GM18519 (cell line): ENCODE measurements around the gene CHST13.

ENCODE experiments used
- ATAC-seq: cut with Tn5 transposase; IDR thresholded peaks from one replicate; pipeline ENCODE4 v1.9.1; 2021; ENCODE audit warnings: mild to moderate bottlenecking, moderate library complexity; ENCODE audit not compliant: unreplicated experiment, low FRiP score

CHST13 gene

DNA sequence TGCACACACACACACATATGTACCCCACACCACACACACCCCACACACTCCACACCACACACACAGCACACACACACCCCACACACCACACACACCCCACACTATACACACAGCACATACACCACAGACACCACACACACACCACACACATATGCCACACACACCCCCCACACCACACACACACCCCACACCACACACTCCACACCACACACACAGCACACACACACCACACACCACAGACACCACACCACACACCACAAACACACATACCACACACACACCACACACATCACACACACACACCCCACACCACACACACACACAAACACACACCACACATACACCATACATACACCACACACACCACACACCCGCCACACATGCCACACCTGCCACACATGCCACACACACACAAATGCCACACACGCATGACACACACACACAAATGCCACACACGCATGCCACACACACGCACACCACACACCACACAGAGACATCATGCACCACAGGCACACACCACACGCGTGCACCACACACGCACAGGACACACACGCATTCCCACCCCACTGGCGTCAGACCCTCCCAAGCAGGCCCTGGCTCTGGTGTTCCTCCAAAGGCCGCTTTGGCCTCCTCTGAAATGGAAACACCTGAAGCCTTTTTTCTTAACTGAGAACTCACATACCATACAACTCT is 15.7 kb downstream of the CHST13 start:
- no peak for ATAC-seq

DNA sequence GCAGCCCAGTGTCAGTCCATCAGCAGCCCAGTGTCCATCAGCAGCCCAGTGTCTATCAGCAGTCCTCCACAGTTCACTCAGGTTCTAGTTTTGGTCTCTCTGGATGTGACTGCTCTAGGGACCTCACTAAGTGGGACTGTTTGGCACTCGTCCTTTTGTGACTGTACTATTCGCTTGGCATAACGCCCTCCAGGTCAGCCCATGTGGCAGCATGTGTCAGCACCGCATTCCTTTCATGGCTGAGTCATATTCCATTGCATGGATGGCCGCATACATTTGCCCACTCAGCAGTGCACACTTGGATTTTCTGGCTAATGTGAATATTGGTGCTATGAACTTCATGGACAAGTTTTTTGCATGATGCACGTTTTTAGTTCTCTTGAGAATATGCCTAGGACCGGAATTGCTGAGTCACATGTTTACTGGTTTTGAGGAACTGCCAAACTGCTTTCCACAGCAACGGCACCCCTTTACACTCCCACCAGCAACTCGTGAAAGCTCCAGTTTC is 16.4 kb downstream of the CHST13 start:
- ATAC-seq = no peak

DNA sequence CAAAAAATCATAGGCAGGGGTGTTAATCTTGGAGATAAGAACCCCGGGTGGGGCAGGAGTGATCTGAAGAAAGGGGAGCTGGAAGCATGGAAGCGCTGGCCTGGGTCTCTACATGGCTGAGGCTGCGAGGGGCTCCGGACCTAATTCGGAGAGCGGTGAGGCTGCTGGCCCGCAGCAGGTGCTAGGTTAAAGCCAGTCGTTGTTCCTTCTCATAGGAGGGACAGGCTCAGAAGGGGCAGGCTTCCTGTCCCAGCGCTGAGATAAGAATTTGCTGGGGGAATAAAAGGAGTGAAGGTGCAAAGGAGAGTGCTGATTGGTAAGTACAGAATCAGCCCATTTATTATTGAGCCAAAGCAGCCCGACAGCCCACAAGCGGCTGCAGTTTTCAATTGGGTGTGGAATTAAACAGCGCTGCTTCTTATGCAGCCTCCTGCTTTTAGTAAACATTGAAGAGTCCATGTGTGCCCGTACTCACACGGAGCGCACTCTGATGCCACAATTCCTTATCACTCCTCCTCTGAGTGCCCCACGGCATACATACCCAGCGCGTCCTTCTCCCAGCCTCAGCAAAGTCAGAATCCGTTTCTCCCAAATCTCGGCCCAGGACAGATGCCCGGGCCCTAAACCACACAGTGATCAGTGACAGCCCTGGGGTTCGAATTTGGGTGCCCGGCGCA is 17.1 kb downstream of the CHST13 start:
- no peak for ATAC-seq

DNA sequence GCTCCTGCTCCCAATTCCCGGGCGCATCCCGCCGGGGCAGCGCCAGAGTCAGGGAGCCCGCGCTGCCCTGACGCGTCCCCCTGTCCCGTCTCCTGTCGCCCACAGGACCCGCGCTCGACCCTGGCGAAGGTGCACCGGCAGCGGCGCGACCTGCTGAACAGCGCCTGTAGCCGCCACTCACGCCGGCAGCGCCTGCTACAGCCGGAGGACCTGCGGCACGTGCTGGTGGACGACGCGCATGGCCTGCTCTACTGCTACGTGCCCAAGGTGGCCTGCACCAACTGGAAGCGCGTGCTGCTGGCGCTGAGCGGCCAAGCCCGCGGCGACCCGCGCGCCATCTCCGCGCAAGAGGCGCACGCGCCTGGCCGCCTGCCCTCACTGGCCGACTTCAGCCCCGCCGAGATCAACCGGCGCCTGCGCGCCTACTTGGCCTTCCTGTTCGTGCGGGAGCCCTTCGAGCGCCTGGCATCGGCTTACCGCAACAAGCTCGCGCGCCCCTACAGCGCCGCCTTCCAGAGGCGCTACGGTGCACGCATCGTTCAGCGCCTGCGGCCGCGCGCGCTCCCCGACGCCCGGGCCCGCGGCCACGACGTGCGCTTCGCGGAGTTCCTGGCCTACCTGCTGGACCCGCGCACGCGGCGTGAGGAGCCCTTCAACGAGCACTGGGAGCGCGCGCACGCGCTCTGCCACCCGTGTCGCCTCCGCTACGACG is 17.8 kb downstream of the CHST13 start:
- ATAC-seq = no peak

DNA sequence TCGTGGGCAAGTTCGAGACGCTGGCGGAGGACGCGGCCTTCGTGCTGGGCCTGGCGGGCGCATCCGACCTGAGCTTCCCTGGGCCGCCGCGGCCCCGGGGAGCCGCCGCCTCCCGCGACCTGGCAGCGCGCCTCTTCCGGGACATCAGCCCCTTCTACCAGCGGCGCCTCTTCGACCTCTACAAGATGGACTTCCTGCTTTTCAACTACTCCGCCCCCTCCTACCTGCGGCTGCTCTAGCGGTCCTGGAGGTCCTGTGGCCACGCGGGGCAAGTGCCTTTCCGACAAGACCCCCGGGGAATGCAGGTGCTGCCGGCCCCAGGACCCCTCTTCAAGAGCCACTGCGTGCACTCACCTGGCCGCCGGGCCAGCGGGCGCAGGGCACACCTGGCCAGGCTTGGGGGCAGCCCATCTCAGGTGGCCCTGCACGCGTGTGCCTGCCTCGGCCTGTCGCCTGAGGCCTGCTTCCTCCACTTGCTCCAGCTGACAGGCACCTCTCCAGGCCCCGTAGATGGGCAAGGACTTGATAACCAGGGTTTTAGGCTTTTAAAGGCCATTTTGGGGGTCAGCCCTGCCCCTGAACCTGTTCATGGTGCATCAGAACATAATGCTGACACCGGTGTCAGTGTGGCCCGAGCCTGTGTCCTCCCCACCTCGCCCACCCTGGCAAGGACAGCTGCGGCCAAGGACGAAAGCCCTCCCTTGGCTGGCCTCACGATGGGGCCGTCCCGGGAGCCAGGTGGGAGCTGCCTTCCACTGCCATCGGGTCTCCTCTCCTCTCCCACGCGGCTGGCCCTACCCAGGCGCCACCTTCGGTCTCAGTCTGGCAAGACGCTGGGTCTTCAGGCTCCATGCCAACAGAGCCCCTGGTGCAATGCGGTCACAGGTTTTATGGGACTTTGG is 18.6 kb downstream of the CHST13 start:
- ATAC-seq = no peak

DNA sequence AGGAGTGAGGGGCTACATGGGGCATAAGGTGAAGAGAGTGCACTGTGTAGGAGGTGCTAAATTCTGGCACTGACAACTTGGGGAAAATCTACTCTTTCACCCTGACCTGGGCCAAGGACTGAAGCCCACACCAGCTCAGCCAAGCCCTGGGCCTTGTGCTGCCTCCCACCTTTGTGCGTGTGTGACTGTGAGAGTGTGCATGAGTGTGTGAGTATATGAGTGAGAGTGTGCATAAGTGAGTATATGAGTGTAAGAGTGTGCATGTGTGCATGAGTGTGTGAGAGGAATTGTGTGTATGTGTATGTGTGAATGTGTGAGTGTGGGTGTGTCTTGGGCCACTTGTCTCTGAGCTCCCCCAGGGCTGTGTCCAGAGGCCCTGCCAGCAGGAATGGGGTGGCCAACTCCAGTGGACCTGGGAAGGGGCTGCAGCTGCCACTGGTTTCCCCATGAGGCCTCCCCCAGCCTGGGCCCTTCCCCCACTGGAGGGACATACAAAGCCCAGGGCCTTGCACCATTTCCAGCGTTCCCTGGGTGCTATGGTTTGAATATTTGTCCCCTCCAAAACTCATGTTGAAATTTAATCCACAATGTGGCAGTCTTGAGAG is 19.6 kb downstream of the CHST13 start:
- ATAC-seq = no peak

DNA sequence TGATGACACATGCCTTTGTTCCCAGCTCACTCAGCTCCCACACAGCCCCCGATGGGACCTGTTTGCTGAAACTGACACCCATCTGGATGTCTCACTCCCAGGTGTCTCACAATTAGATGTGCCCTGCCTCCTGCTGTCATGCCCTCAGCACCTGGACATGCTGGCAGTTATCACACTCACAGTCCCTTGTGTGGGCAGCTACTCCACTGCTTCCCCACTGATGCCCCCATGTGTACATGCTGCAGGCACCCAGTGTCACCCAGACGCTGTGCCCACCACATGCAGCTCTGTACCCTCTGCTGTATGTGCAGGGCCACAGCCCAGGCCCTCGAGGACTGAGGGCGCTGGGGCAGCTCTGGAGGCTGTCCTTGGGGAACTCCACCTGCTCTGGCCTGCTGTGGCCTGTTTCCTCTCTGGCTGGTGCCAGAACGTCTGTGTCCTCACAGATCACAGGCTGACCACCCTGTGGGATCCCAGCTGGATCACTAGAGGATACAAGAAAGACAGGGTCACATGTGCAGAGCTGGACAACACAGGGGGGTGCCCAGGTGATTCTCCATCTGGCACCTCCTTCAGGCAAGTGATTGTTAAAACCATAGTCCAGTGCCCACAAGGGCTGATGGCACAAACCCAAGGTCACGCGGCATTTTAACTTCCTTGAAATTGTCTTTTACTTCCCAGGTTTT is 20.8 kb downstream of the CHST13 start:
- no peak for ATAC-seq

DNA sequence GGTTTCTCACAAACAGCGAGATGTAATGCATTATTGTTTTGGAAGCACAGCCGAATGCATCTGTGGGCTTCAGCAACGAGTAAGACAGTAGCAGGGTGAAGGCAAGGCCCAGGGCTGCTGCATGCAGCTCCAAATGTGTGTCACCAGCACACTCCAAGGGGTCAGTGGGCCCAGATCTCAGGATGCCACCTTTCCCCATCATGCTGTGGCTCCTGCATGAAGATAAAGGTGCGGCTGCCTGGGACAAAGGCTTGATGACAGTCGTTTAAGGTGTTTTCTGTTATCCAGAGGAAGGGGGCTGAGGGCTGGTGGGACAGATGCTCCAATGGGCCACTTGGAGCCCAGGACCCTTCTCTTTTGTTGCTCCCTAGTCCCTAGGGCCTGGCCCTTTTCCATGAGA is 21.6 kb downstream of the CHST13 start:
- ATAC-seq = no peak

DNA sequence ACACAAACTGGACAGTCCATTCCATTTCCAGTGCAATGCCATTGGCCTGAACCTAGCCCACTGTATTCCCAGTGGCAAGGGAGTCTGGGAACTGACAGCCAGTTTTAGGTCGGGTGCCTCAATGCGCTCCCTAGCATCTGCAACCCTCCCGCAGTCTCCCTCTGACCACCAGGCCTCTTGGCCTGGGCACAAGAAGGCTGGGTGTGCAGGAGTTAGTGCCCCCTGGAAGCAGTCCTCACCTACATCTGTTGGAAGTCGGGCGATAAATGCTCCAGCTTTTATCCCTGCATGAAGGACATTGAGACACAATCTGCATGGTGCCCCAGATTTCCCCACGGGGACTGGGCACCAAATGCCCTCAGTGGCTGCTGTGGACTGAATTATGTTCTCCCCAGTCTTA is 22.1 kb downstream of the CHST13 start:
- no peak for ATAC-seq

DNA sequence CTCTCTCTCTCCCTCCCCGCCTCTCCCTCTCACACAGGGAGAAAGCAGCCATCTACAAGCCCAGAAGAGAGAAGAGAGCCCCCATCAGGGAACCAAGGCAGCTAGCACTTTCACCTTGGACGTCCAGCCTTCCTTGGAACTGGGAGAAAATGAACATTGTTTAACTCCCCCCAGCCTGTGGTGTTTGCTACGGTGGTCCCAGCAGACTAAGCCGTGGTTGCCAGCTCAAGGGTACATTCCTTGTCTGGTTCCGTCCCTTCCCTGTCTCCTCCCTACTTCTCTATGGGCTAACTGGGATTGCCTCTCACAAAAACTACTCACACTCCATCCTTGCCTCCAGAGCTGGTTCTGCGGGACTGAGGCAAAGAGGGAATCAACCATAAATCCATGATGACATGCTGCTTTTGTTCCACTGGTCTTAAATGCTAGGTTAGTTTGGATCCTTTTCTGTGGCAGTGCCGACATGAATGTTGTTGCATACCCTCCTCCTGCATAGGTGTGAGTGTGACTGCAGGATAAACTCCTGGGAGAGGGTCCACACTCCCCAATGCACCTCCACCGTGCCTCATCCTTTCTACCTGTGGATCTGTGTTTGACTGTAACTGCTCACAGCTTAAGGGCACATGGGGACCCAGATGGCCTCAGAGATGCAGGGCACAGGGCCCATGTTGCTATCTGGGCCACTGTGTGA is 22.7 kb downstream of the CHST13 start:
- no peak for ATAC-seq

DNA sequence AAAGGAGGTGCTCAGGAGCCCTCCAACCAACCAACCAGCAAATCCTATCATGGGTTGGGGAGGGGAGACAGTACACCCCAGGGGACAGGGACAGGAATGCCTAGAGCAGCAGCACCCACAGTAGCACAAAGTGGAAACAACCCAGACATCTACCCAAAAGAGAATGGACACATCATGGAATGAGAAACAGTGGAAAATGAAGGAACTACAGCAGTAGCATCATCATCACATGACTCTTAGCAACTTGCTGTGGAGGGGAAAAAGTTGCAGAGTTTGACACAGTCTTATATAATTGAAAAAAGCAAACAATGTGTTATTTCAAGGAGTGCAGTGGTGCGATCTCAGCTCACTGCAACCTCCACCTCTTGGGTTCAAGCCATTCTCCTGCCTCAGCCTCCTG is 23.8 kb downstream of the CHST13 start:
- no peak for ATAC-seq

DNA sequence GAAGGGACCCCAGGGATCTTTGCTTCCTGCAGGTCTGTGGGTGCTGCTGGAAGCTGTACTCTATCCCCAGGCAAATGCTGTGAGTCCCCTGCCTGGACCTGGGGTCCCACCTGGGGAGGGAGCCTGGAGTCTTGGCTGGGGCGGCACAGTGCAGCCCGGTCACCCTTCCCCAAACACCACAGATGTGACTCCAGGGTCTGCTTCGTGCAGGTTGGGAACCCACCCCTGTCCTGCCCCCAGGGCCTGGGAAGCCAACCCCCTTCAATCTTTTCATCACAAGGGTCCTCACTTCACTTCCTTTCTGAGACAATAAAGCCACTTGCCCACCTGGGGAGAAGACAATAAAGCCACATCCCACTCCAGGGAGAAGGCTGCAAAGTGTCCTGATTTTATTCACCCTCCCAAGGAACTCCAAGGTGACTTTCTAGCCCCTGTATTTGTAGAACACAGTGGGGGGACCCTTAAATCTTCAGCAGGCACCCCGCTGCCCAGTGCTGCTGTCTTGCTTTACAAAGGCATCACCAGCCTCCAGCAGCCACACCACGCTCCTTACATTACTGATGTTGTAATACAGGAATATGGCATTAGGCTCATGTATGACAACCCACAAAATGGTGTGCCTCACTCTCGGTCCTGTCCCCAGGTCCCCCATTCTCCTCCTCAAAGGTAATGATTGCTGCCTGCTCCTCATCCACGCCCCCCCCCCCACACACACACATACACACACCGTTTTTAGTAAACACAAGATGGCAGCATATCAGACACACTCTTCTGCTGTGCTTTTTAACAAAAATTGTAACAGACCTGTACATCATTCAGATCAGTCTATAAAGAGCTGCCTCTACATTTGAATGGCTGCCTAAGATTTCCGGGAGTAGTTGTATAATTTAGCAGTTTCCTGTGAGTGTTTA is 24.9 kb downstream of the CHST13 start:
- ATAC-seq = no peak

DNA sequence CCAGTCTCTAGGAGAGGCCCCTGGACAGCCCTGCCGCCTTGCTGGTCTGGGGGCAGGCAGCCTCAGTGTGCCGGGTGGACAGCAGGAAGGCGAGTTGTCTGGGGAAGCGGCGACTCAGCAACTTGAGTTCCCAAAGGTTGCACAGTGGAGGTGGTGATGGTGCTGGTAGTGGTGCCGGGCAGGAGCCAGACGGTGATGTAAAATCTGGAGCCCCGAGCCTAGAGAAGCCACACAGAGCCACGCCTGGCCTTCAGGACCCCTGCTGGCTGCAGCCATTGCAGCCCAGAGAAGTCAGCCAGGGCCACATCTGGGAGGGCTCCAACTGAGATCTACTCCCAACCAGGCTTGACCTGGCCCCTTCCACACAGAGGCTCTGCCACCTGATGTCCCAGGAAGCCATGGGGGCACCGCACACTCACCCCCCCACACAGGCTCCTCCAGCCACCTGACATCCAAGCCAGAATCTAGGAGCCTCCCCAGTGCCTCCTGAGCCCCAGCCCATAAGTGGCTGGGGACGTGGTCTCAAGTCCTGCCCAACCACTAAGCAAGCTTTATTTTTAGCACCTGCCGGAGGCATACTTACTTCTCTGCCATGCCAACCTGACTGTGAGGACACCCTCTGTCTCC is 26.0 kb downstream of the CHST13 start:
- no peak for ATAC-seq

DNA sequence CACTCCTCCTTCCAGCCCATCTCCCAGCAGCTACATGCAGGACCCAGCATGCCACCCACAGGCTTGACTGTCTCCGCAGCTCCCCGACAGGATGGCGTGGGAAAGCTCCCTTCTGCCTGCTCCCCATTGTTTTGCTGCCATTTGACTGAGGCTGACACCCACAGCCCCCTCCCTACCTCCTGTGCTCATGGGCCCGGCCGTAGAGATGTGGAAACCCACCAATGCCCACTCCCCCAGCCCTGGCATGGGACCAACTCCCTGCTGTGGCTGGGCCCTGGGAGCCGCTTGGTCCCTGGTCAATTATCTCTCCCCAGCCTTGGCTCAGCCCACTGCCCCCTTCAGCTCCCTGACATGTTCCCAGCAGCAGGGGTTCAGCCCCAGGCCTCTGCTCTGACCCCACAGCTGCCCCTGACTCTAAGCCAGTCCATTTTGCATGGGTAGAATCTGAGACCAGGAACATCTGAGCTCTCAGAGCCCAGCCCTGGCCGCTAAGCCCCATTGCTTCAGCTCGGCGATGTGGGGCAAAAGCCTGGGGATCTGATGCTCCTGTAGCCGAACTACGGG is 26.6 kb downstream of the CHST13 start:
- no peak for ATAC-seq

DNA sequence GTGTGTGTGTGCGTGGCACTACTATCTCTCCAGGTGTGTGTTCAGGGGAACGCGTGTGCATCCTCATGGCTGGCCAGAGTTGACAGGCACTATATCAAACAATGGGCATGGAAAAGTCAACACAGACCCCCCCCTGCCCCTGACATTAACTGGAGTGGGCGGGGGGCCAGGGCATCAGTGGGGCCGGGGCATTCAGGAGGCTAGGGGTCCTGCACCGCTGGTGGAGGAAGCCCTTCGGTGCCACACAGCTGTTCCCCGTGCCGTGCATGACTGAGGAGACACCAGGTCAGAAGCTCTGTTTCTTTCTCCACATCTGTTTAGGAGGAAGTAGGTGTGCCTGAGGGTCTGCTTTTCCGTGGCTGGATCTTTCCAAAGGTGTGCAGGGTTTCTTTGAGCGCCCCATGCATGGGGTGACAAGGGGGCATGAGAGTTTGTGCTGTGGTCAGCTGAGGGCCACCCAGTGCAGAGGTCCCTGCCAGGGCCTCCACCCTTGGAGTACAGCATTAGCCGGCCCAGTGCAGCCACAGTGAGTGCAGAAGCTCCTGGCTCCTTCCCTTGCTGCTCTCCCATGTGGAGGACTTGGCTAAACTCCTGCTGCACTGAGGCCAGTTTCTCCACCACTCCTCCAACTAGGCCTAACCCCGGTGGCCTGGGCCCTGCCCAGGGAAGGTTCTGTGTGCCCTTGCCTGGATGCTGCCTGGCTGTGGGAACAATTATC is 27.3 kb downstream of the CHST13 start:
- ATAC-seq = no peak

DNA sequence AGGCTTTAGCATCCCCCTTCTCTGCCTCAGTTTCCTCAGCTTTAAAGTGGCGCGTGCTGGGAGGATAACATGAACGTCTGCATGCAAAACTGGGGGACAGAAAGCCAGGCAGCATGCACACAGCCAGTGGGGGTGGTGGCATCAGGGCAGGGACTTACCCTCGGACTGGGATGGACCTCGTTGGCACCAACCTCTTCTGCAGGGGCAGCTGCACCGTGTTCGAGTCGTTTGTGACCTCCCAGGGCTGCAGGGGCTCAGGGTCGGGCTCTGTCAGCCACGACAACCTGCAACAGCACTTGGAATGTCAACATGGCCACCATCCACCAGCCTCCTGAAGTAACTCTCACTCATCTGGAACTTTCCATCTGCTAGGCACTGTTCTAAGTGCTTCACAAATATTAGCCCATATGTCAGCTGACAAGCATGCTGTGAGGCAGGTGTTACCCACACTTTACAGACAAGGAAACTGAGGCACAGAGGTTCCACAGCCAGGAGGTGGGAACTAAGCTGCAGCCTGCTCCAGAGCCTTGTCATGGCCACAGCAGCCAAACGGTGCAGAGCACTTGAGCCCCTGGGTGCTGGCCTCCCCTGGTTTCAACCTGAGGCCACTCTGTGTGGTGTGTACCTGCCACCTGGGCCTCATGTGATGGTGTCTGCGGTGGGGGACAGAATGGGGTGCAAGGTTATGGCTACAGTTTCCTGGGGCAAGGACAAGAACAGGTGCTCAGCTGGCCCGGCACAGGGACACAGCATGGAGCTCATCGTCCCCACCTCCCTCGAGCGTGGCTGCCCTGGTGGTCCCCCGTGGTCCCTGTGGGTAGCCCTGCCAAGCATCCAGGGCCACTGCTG is 28.1 kb downstream of the CHST13 start:
- no peak for ATAC-seq
